ENCODE data around the gene MYO16.

MYO16 gene

DNA sequence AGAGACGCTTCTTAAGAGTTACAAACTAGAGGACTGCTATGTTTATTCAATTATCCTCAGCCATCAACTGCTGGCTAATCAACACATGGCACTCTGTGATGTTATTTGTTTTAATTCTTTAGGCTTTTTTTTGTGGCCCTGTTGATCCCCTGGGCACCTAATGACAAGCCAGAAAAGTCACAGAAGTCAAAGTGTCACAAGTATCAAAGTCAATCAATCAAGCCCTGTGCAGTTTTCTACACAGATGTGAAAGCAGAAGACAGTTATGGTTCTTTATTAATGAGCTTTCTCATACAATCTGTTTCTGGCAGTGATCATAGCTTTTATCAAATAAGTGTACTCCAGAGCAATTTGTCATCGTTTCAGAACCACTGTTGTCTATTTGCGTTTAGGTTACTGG lies 34.3 kb downstream of the MYO16 start:
- DNase-seq (ENCODE audit: low spot score): no peak

DNA sequence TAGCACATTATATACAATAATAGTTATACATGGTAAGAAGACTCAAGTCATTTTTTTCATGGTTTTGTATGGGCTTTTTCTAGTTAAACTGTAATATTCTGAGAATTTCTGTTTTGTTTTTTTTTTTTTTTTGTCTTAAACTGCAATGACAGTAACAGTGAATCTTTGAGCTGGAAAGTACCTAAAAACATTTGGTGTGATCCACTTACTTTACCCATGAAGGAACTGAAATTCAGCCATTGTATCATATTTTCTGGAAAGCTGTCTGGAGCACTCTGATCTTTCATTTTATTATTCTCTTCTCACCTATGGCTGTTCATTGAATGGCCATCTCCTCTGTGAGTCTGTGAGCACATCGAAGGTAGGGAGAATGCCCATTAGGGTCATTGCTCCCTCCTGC lies 37.8 kb downstream of the MYO16 start:
- DNase-seq (ENCODE audit: low spot score): no peak

DNA sequence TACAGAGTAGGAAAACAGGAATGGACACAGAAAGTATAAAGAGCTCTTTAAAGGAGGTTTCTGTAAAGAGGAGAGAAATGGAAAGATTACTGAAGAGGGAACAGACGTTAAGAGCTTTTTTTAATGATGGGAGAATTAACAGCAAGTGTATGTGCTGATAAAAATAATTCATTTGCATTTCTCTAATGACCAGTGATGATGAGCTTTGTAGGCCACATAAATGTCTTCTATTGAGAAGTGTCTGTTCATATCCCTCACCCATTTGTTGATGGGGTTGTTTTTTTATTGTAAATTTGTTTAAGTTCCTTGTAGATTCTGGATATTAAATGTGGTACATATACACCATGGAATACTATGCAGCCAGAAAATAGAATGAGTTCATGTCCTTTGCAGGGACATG lies 40.0 kb downstream of the MYO16 start:
- DNase-seq (ENCODE audit: low spot score): no peak

DNA sequence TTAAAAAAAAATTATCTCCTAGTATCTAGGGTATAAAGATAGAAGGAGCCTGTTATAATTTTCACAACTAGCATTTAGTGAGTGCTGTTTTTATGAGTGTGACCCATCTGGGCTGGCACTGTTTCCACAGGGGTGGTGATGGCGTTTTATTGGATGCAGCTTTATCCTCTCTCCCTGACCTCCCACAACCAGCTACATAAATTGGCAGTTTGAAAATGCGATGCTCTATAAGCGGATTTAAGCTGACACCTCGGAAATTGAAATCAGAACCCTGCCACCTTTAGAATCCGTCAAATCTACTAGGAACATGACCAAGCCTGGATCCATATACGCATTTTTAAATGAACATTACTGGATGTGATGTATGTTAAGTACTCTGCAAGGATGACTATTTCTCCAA lies 44.9 kb downstream of the MYO16 start:
- DNase-seq (ENCODE audit: low spot score): no peak

DNA sequence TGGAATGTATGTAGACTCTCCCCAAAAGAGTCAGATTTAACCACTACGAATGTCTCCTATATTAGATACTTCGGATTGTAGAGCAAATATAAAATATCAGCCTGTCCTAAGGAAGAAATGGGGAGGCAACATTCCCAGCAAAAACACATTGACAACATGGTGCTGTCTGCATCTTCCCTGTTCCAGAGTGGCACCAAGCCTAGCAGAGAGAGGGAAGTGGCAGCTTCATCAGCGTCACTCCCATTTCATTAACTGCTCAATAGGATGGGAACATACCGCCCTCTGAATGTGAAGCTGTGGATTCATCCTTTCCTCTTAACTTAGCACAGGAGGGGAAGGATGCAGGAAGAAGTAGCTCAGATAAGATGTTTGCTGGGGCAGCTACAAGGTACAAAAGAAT lies 45.4 kb downstream of the MYO16 start:
- no peak for DNase-seq (ENCODE audit: low spot score)

DNA sequence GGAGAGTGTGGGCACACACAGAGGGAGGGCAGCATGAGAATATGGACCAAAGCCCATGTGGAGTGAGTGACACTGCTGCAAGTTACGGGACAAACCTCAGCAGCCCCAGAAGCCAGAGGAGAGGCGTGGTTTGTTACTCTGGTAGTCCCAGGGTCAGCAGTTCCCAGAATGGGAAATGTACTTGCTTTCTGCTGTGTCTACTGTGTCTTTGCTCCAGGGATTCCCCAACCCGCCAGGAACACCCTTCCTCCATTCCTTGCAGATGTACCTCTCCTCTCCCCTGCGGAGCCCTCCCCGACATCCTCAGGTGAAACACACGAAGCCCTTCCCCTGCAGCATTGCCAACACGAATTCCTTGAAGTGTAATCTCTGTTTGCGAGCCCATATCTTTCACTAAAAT lies 47.2 kb downstream of the MYO16 start:
- DNase-seq (ENCODE audit: low spot score): no peak

DNA sequence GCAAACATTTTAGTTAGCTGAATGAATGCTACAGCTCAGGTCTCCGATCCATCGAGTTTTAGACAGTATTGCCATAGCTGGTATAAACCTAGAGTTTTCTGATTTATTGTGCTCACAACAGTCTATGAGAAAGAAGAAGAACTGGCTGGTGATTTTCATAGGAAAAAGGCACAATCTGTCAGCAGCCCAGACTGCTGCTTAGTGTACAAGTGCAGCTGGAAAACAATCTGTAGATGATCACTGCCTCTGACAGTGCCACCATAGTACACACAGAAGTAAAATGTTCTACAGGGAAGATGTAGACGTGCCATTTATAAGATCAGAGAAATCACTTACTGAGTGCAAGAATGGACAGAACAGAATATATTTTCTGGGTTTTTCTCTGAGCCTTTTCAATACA lies 48.4 kb downstream of the MYO16 start:
- no peak for DNase-seq (ENCODE audit: low spot score)

DNA sequence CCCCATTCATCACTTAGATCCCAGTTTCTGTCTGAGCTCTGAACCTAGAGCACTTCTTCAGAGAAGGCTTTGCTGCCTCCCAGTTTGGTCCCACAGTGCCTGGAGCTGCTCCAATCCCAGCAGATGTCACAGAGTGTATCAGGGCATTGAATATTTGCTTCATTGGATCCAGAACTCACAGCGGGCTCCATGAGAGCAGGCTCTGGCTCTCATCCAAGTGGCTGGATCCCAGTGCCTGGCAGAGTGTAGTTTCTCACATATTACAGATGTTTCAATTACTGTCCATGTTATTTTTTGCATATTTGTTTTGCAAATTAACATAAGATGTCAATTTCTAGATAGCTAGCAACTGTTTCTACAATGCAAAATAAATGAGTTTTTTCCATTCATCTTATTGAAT lies 50.6 kb downstream of the MYO16 start:
- no peak for DNase-seq (ENCODE audit: low spot score)

DNA sequence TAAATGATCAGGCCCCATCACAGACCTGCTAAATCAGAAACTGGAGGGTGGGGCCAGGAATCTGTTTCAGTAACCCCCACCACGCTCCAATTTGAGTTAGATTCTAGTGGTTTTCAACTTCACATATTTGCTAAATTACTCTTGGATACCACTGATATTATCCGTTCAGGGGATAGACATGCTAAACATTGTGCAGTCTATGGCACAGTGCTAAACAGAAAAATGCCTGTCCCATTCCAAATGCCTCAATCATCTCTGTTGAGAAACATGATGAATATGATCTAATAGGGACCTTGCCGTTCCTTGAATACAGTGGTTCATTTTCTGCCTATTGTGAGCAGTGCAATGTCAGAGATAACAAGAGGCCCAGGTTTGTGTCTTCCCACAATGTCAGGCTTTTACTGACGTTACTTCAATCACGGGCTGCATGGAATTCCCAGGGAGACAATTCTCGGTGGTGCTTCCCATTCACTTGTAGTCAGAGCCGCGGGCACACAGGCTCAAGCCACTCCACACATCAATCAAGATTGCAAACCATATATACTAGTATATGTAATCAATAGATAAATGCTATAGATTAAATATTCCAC lies 52.7 kb downstream of the MYO16 start:
- DNase-seq (ENCODE audit: low spot score): no peak

DNA sequence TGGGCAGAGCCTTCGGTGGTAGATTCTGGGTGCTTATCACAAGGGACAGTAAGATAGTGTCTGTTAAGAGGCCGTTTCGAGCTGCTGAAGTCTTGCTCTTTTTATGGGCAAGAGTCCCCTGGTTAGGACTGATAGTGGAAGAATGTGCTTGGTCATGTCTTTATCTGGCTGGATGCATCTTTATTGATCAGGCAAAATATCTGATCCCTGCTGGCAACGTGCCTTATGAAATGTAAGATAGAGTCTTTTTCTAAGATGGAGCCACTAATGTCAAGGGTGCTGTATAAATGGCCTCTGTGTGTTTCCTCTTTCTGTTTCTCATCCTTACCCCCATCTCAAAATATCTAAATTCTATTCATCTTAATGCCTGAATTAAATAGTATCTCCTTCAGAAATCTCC lies 53.3 kb downstream of the MYO16 start:
- DNase-seq (ENCODE audit: low spot score): no peak

DNA sequence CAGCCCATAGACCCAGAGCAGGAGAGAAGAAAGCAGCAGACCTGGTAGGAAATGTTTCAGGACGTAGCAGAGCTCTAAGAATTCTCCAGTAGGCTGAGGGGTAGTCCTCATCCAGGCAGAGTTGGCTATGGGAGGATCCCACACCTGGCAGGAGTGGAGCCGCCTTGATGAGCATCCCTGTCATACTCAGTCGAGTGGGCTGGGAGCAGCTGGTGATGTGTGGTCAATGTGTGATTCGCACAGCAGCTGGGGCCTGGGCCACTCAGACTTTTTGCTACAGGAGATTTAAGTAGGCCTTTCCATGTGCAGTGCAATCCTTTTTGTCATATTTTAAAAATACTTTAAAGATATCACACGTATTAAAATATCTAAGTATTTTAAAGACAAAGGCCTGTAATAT lies 56.6 kb downstream of the MYO16 start:
- no peak for DNase-seq (ENCODE audit: low spot score)

DNA sequence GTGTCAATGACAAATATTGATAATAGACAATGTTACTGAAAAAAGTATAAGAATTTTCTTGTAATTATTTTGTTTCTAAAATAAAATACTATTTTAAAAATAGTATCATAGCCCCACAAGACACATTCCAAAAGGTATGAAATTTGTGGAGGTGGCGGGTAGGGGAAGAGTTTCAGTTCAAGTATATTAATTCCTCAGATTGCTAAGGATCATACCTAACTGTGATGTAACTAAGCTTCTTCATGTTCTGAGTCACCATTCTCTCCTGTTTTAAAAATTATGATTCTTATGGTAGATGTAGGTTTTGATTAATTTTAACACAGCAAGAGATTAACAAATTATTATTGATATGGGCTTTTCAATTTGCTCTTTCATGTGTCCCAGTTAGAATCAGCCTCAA lies 61.3 kb downstream of the MYO16 start:
- DNase-seq (ENCODE audit: low spot score): no peak

DNA sequence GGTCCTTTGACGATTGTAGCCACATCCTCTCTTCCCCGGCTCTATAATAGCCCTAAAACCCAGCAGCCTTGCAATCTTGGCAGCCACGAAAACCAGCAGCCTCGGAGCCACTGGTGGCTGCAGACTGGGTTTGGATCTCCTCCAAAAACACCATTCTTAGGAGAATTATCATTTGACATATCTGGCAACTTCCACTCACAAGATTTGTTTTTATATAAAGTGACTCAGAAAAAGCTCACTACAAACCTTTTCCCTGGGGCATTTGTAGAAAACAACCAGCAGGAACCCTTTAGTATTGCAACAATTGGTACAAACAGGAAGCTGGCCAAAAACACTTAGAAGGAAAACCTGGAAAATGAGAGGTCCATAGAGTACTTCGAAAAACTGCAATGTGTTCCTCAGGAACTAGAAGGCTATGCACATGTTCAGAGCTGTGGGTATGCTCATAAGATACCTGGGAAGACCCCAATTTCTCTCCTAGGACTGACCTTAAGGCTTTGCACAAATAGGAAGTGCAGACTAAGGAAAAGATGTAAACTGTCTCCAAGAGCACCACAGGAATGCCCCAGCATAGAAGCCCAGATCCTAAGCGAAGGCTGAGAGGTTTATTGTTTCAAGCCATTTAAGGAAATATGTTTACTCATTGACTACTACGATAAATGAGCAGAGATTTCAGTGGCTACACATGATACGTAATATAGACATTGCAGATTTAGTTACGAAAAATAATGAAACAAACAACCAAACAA lies 71.2 kb downstream of the MYO16 start:
- DNase-seq (ENCODE audit: low spot score): no peak

DNA sequence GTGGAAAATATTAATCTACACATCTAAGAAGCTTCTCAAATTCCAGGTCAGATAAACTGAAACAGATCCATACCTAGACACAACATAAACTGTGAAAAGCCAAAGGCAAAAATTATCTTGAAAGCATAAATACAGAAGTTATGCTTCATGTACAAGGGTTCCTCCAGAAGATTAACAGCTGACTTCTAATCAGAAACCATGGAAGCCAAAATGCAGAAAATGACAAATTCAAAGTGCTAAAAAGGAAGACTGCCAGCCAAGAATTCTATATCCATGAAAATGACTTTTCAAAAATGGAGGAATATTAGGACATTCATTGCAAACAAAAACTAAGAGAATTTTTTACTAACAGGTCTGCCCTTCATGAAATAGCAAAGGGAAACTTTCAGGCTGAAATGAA lies 72.8 kb downstream of the MYO16 start:
- DNase-seq (ENCODE audit: low spot score): no peak

DNA sequence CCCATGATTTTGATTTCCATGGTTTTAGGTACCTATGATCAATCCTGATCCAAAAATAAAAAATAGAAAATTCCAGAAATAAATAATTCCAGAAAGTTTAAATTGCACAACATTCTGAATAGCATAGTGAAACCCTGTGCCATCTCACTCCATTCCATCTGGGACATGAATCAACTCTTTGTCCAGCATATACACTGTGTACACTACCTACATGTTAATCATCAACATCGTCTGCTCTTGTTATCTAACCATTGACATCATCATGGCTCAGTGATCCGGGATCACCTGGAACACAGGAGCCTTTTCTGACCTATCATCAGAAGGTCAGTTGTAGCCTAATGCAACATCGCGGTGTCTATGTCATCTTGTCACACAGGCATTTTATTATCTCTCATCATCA lies 75.6 kb downstream of the MYO16 start:
- no peak for DNase-seq (ENCODE audit: low spot score)

DNA sequence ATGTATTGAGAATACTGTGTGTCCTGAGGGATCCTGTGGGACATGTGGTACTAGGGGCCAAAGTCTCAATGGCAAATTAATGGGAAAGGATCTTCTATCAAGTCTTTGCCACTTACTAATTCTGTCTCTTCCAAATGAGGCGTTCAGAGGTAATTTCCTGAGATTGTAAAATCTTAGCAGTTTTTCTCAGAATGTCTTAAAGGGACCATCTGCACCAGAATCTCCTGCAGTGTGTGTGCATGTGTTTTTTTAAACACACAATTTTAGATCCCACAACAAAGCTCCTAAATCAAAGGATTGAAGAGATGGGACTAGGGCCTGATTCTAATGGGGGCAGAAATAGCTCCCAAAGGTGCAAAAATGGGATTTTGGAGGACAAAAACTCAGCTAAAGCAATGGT lies 78.2 kb downstream of the MYO16 start:
- no peak for DNase-seq (ENCODE audit: low spot score)

DNA sequence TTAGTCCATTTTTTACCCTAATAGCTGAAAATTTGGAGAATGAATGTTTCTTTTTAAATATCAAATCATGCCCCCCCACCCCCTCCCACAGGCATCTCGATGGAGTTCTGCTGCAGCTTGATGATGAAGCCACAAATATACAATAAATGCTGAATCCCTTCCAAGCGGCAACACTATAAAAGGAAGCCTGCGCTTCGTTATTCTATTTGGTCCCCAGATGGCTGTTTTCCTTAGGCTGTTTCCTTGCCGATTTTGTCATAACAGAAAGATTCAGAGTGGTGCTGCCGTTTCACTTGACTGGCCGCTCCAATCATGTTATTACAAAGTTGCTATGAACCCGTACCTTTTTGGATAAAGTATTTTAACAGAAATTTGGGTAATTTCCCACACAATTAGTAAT lies 79.5 kb downstream of the MYO16 start:
- no peak for DNase-seq (ENCODE audit: low spot score)

DNA sequence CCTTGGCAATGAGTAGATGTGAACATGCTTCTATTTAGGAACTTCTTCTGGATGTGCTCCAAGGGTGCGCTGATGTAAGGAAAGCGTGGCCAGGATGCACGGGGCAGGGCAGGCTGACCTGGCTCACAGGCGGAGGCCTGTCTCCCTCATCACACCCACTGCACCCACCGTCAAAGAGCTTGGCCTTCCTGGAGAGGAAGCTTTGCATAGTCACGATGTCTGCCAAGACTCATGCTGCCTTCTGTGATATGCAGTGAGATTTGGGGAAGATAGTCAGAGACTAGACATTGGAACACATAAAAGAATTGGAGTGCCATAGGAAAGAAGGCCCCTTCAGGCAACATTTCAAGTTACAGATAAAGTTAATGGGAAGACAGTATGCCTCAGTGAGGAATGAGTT lies 82.0 kb downstream of the MYO16 start:
- no peak for DNase-seq (ENCODE audit: low spot score)

DNA sequence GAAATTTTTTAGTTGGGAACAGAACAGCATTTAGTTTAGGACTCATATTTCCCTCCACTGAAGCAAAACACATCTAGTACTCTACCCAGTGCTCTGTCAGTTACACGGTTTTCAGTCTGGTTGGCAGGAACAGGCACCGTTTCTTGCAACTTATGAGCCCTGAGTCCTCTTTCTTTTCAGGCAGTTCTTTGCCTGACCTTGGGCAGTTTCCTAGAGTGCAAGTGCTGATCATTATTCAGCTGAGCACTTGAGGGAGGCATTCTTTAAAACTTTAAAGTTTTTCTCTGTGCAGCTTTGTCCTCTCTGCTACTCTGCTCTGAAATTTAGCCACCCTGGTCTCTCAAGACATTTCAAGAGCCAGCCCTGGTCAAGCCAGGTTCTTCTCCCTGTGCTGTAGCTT lies 96.1 kb downstream of the MYO16 start:
- DNase-seq (ENCODE audit: low spot score): no peak

DNA sequence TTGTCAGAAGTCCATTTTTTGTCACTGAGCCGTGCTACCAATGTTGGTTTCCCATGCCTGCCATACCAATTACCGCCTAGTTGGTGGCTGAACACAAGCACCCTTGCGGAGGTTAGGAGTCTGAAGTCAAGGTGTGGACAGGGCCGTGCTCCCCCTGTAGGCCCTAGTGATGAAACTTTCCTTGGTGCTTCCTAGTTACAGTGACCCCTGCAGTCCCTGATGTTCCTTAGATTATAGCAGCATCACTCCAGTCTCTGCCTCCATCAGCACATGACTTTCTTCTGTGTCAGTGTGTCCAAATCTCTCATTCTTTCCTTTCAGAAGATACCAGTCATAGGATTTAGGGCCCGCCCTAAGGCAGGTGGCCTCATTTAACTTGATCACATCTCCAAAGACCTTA lies 99.0 kb downstream of the MYO16 start:
- DNase-seq (ENCODE audit: low spot score): no peak

DNA sequence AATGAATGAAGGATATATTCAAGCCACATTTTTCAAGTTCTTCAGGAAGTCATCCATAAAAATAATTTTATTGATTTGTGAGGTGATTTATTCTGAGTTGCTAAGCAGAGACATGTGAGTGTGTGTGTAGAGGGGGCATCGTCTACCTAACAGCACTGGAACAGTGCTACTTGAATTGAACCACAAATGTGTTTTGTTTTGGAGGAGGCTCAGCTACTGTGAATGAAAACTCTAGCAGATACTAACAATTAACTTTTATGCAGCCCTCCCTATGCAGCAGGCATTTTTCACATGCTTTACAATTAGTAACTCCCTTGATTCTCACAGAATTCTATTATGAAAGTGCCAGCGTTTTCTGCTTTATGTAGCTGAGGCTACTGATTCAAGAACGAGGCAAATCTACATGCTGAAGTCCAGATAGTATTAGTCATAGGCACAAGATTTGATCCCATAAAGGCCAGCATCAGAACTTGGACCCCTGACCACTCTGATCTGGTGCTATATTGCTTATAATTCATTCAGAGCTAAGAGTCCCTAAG lies 103.7 kb downstream of the MYO16 start:
- no peak for DNase-seq (ENCODE audit: low spot score)

DNA sequence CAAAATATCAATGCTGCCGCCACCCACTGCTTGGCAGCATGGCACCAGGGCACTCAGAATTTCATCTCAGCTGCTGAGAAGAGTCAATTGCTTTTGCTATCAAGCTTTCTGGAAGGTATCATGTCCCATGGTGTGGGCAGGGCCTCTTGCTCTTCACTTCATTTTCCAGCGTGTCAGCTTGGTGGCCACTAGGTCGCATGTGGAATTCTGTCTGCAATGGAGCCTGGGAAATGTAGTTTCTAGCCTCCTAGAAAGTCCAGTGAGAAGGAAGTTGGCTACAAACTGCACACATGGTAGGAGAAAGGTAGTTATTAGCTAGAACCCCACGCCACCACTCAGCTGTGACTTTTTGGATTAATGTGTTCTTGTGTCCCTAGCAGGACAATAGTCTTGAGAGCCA lies 105.3 kb downstream of the MYO16 start:
- no peak for DNase-seq (ENCODE audit: low spot score)

DNA sequence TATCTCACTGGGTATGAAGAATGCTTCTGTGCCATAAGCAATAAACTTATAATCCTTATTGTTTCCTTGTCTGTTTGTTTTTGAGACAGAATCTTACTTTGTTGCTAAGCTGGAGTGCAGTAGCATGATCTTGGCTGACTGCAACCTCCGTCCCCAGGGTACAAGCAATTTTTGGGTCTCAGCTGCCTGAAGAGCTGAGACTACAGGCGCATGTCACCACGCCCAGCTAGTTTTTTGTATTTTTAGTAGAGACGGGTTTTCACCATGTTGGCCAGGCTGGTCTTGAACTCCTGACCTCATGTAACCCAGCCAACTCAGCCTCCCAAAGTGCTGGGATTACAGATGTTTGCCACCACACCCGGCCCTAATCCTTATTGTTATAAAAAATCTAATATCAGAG lies 112.5 kb downstream of the MYO16 start:
- no peak for DNase-seq (ENCODE audit: low spot score)
